IMR-90 (cell line): ENCODE results near the gene LILRB2. TPM values are rescaled to one million over a fixed set of nuclear protein-coding genes. Genes with fewer than 3 reads are reported as not detected.

Experiments
- ATAC-seq: fragments of 200-7000 bp; cut with Tn5 transposase; 2 replicates; pipeline ENCODE4 v1.9.1; 2020; ENCODE audit warnings: low read depth, mild to moderate bottlenecking, moderate library complexity
- BruUV-seq: library from RNA; stranded (reverse); fragments of 400-500 nt; replicated peaks from 2 replicates; lab custom pipeline; 2021; lab: Mats Ljungman, UMichigan
- CTCF ChIA-PET: fragments of 300-600 bp; formaldehyde crosslinking; extraction: SDS; loops from one replicate; lab custom pipeline; 2021; ENCODE audit warnings: antibody characterized with exemption; lab: Yijun Ruan, JAX
- POLR2A ChIA-PET: fragments of 300-600 bp; sonication (Branson Sonifier 250); formaldehyde crosslinking; loops from one replicate; lab custom pipeline; 2022; ENCODE audit warnings: antibody characterized with exemption; ENCODE audit not compliant: unreplicated experiment; lab: Charles Lee
- DNase-seq: peaks from one replicate; pipeline ENCODE4 v3.0.0; 2013
- H2AFZ ChIP-seq: replicated peaks from 2 replicates; pipeline ENCODE3; 2013; ENCODE audit warnings: low read length, mild to moderate bottlenecking; ENCODE audit not compliant: poor library complexity
- H2AK5ac ChIP-seq: 2 replicates; pipeline ENCODE4 v1.6.1; 2013; ENCODE audit warnings: low read depth, low read length, inconsistent platforms
- H2AK9ac ChIP-seq: replicated peaks from 2 replicates; pipeline ENCODE3; 2013; ENCODE audit warnings: mild to moderate bottlenecking, low read depth, low read length, moderate library complexity; ENCODE audit not compliant: poor library complexity
- H2BK120ac ChIP-seq: 2 replicates; pipeline ENCODE4 v1.6.1; 2013; ENCODE audit warnings: low read depth, low read length, inconsistent platforms
- H2BK15ac ChIP-seq: 3 replicates; pipeline ENCODE4 v1.6.1; 2013; ENCODE audit warnings: low read depth, low read length, inconsistent platforms
- H2BK20ac ChIP-seq: 2 replicates; pipeline ENCODE4 v1.6.1; 2013; ENCODE audit warnings: low read depth, mild to moderate bottlenecking, inconsistent platforms, low read length, moderate library complexity
- H2BK5ac ChIP-seq: 2 replicates; pipeline ENCODE4 v1.6.1; 2013; ENCODE audit warnings: mild to moderate bottlenecking, low read depth, low read length, inconsistent platforms; ENCODE audit not compliant: poor library complexity, severe bottlenecking
- H3K14ac ChIP-seq: replicated peaks from 2 replicates; pipeline ENCODE4 v1.6.1; 2013; ENCODE audit warnings: low read depth, low read length, inconsistent platforms
- H3K18ac ChIP-seq: 2 replicates; pipeline ENCODE4 v1.6.1; 2013; ENCODE audit warnings: low read depth, low read length, control low read depth
- H3K23ac ChIP-seq: 2 replicates; pipeline ENCODE4 v1.6.1; 2013; ENCODE audit warnings: low read depth, low read length, inconsistent platforms
- H3K27ac ChIP-seq: 2 replicates; pipeline ENCODE4 v1.5.1; 2013; ENCODE audit warnings: mild to moderate bottlenecking, control low read depth, low read length; ENCODE audit not compliant: insufficient read depth
- H3K27me3 ChIP-seq: 2 replicates; pipeline ENCODE4 v1.6.1; 2013; ENCODE audit warnings: low read length; ENCODE audit not compliant: control insufficient read depth, insufficient read depth
- H3K36me3 ChIP-seq: 2 replicates; pipeline ENCODE4 v1.6.1; 2013; ENCODE audit warnings: low read length, mixed read lengths; ENCODE audit not compliant: control insufficient read depth, insufficient read depth
- H3K4ac ChIP-seq: 2 replicates; pipeline ENCODE4 v1.6.1; 2013; ENCODE audit warnings: low read depth, low read length, inconsistent platforms
- H3K4me1 ChIP-seq: 2 replicates; pipeline ENCODE4 v1.6.1; 2013; ENCODE audit warnings: low read length, mixed read lengths; ENCODE audit not compliant: control insufficient read depth, insufficient read depth
- H3K4me2 ChIP-seq: 2 replicates; pipeline ENCODE4 v1.6.1; 2013; ENCODE audit warnings: low read depth, mild to moderate bottlenecking, control low read depth, low read length, moderate library complexity
- H3K4me3 ChIP-seq: 2 replicates; pipeline ENCODE4 v1.5.1; 2013; ENCODE audit warnings: low read depth, mild to moderate bottlenecking, control low read depth, low read length, moderate library complexity; ENCODE audit not compliant: insufficient read depth
- H3K56ac ChIP-seq: 2 replicates; pipeline ENCODE4 v1.6.1; 2013; ENCODE audit warnings: low read length, inconsistent platforms; ENCODE audit not compliant: insufficient read depth; ENCODE audit errors: extremely low read depth
- H3K79me1 ChIP-seq, 2 experiments: 2 replicates each; pipeline ENCODE4 v1.6.1; 2013; ENCODE audit warnings: low read length in 2 of 2, inconsistent platforms in 1 of 2, low read depth in 1 of 2
- H3K9ac ChIP-seq: 2 replicates; pipeline ENCODE4 v1.6.1; 2013; ENCODE audit warnings: low read depth, low read length, control low read depth
- H3K9me1 ChIP-seq: 2 replicates; pipeline ENCODE4 v1.6.1; 2013; ENCODE audit warnings: low read length, inconsistent platforms; ENCODE audit not compliant: insufficient read depth
- H3K9me3 ChIP-seq: 2 replicates; pipeline ENCODE4 v1.6.1; 2013; ENCODE audit warnings: low read length; ENCODE audit not compliant: control insufficient read depth, insufficient read depth
- H4K20me1 ChIP-seq: 2 replicates; pipeline ENCODE4 v1.6.1; 2013; ENCODE audit warnings: low read length, inconsistent platforms; ENCODE audit not compliant: insufficient read depth
- H4K5ac ChIP-seq: 2 replicates; pipeline ENCODE4 v1.6.1; 2013; ENCODE audit warnings: mild to moderate bottlenecking, low read depth, low read length, control low read depth
- H4K8ac ChIP-seq, 2 experiments: 2 replicates each; pipeline ENCODE4 v1.6.1; 2013; ENCODE audit warnings: low read depth in 2 of 2, low read length in 2 of 2, control low read depth in 1 of 2, inconsistent platforms in 1 of 2
- H4K91ac ChIP-seq: 2 replicates; pipeline ENCODE4 v1.6.1; 2013; ENCODE audit warnings: low read depth, low read length, inconsistent platforms; ENCODE audit not compliant: insufficient read depth
- CTCF ChIP-seq: conservative IDR thresholded peaks from 2 replicates; pipeline ENCODE4 v1.5.1; 2012; ENCODE audit warnings: mild to moderate bottlenecking, low read depth, low read length, improper control_type of control experiment
- WGBS, 2 experiments: methylation state at CpG; one replicate each; pipeline versions ENCODE4 v1.1.5 to v1.1.7; 2013; ENCODE audit warnings: missing lambda C conversion rate in 2 of 2; ENCODE audit not compliant: insufficient read length in 1 of 2; ENCODE audit errors: extremely low coverage in 2 of 2; 5-methylcytosine and 5-hydroxymethylcytosine counted together
- dilution Hi-C: fragments of 300-500 bp; cut with HindIII; formaldehyde crosslinking; loops from one replicate; pipeline ENCODE4 v1.14.3; 2018; ENCODE audit warnings: low sequenced_read_pairs; ENCODE audit not compliant: unreplicated experiment
- in situ Hi-C: fragments of 300-500 bp; cut with MboI; formaldehyde crosslinking; loops from 3 replicates; pipeline ENCODE4 v1.14.3; 2019; ENCODE audit warnings: low sequenced_read_pairs, inconsistent platforms, mixed read lengths
- intact Hi-C: fragments of 100-400 bp; cut with micrococcal nuclease; formaldehyde crosslinking; loops from 2 replicates; pipeline ENCODE4 v1.10.0; 2022
- polyA plus RNA-seq, 3 experiments: library from polyadenylated mRNA; depleted of rRNA; stranded (reverse); fragments of >200 nt; gene quantifications; 2 replicates each; pipeline ENCODE4 v1.2.3, GENCODE V29; 2012; ENCODE audit warnings: low replicate concordance in 1 of 3
- total RNA-seq: library from RNA; depleted of rRNA; stranded (reverse); fragments of >200 nt; gene quantifications from 2 replicates; pipeline ENCODE4 v1.2.3, GENCODE V29; 2012

The LILRB2 gene
- total and polyA plus RNA-seq, 2 of the 4 experiments (the other 2 are of a cell fraction), result not detected

DNA sequence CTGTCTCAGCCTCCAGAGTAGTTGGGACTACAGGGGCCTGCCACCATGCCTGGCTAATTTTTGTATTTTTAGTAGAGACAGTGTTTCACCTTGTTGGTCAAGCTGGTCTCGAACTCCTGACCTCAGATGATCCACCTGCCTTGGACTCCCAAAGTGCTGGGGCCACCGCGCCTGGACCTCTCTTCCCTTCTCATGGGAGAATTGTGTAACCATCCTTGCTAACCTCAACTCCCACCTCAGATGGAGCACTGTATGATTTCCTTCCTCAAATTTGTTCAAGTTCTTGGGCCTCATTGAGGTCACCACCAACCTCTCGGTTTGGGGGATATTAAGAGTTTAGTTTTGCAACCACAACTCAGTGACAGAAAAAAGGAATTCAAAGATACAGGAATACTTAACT lies 21.3 kb upstream of the LILRB2 start:
- Histone ChIP-seq H3K9ac (no peak overlapping the region), H3K9me3 (peaks cover 7% of the 10 kb centered on the region), H3K4me3 (no peak overlapping the region), H2BK120ac (no peak overlapping the region), H2AFZ (no peak overlapping the region), H4K91ac (no peak overlapping the region), H3K79me1 (no peaks in the 10 kb centered on the region), H4K5ac (no peak overlapping the region), H3K18ac (no peak overlapping the region), H3K4me2 (no peak overlapping the region), H4K8ac (no peak overlapping the region), H3K27ac (no peak overlapping the region), H3K56ac (no peak overlapping the region), H2BK15ac (no peak overlapping the region), H2AK5ac (no peak overlapping the region), H2AK9ac (no peak overlapping the region), H3K36me3 (no peaks in the 10 kb centered on the region), H2BK5ac (no peak overlapping the region), H3K4me1 (no peaks in the 10 kb centered on the region), H2BK20ac (no peak overlapping the region), H3K23ac (no peak overlapping the region), H4K20me1 (no peaks in the 10 kb centered on the region), H3K9me1 (no peaks in the 10 kb centered on the region), H3K27me3 (no peaks in the 10 kb centered on the region), H3K14ac (no peak overlapping the region), H3K4ac (no peak overlapping the region)
- ChIA-PET CTCF (no interaction called here), POLR2A (no interaction called here)
- dilution Hi-C loops, result no loop called here
- intact Hi-C loops, result no loop called here
- ATAC-seq (no peak), DNase-seq (no peak)
- no TSS peak for BruUV-seq
- in situ Hi-C loops, result no loop called here
- no CpG with 5 or more reads among the region's 4 CpGs for WGBS, 2 experiments
- TF ChIP-seq CTCF, result no peak
